ENCODE results near the gene OR52B2.

Gene OR52B2

GRCh38 chr11:6210274-6210955, 40.3 kb upstream of the OR52B2 start:
- no peak for DNase-seq (ENCODE audit: extremely low read depth, insufficient read length)
- no peaks in the 10 kb centered on the region for H3K27me3 ChIP-seq (replicated peaks; ENCODE audit: control insufficient read depth, insufficient read depth, low read length)

DNA sequence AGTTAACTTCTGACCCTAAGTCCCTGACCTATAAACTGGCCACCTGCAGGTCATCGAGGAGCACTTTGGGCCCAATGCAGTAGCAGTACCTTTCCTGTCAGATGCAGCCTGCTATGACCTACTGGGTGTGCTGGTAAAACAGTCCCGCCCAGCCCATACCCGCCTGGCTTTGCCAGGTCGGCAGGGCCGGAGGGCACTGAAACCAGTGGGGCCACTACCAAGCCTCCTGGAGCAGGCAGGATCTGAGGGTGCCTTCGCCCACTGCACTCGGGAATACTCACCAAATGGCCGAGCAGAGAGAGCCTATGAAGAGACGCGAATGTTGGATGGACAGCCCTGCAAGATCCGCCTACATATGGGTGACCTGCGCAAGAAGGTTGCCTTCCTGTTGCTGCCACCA, 39.7 kb upstream of the OR52B2 start:
- DNase-seq (ENCODE audit: extremely low read depth, insufficient read length), result no peak
- TF ChIP-seq, protein P1, sequence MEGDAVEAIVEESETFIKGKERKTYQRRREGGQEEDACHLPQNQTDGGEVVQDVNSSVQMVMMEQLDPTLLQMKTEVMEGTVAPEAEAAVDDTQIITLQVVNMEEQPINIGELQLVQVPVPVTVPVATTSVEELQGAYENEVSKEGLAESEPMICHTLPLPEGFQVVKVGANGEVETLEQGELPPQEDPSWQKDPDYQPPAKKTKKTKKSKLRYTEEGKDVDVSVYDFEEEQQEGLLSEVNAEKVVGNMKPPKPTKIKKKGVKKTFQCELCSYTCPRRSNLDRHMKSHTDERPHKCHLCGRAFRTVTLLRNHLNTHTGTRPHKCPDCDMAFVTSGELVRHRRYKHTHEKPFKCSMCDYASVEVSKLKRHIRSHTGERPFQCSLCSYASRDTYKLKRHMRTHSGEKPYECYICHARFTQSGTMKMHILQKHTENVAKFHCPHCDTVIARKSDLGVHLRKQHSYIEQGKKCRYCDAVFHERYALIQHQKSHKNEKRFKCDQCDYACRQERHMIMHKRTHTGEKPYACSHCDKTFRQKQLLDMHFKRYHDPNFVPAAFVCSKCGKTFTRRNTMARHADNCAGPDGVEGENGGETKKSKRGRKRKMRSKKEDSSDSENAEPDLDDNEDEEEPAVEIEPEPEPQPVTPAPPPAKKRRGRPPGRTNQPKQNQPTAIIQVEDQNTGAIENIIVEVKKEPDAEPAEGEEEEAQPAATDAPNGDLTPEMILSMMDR (IDR thresholded peaks at IDR 0.05; ENCODE audit: insufficient read depth, low read length, poor library complexity, severe bottlenecking), result no peak
- Histone ChIP-seq H3K27me3 (replicated peaks; ENCODE audit: control insufficient read depth, insufficient read depth, low read length) (no peaks in the 10 kb centered on the region), H3K4me3 (replicated peaks; ENCODE audit: low read depth, low read length) (no peak overlapping the region), H3K36me3 (ENCODE audit: control insufficient read depth, insufficient read depth, low read length) (peaks cover 11% of the 10 kb centered on the region)

More at GRCh38 chr11:6210274-6210955, 40.3 kb upstream of the OR52B2 start:
- TF ChIP-seq, protein P1 (IDR thresholded peaks at IDR 0.05; ENCODE audit: insufficient read depth, low read length, poor library complexity, severe bottlenecking), result no peak
- Histone ChIP-seq H3K4me3 (replicated peaks; ENCODE audit: low read depth, low read length) (no peak overlapping the region), H3K36me3 (ENCODE audit: control insufficient read depth, insufficient read depth, low read length) (peaks cover 11% of the 10 kb centered on the region)

- H3K36me3 ChIP-seq (ENCODE audit: control insufficient read depth, insufficient read depth, low read length), result peaks cover 9% of the 10 kb centered on the region
- H3K4me3 ChIP-seq (replicated peaks; ENCODE audit: low read depth, low read length), result no peak overlapping the region
- H3K27me3 ChIP-seq (replicated peaks; ENCODE audit: control insufficient read depth, insufficient read depth, low read length), result no peaks in the 10 kb centered on the region
- TF ChIP-seq, protein P1 (IDR thresholded peaks at IDR 0.05; ENCODE audit: insufficient read depth, low read length, poor library complexity, severe bottlenecking), result no peak
- no peak for DNase-seq (ENCODE audit: extremely low read depth, insufficient read length)
These were observed 36.5 kb upstream of the OR52B2 start for GRCh38 chr11:6206456-6207180.

DNA sequence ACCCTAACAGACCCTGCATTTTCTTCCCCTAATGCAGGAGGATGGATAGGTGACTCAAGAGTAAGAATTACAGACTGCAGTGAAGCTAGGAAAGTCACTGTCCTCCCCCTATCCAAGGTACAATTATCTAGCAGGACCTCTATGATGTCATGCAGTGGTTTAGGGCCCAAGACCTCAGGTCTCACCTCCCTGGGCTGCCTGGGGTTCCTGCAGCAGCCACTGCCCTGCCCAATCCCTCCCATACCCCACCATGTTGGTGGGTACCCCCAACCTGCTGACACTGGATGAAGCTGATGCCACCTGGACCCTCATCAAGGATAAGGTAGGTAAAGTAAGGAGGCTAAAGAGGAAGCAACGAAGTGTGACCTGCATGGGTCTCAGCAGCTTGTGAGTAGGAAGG, 35.2 kb upstream of the OR52B2 start, which contains the start of gene C11orf42:
C11orf42 (plus strand) TSS at position 192 of the 400 bp plus-strand sequence; CDS start at position 251, 59 bp downstream.
- H3K36me3 ChIP-seq (ENCODE audit: control insufficient read depth, insufficient read depth, low read length), result peaks cover 9% of the 10 kb centered on the region
- H3K4me3 ChIP-seq (replicated peaks; ENCODE audit: low read depth, low read length), result no peak within 1 kb of the TSS
- DNase-seq (ENCODE audit: extremely low read depth, insufficient read length), result no peak
- TF ChIP-seq, protein P1 (IDR thresholded peaks at IDR 0.05; ENCODE audit: insufficient read depth, low read length, poor library complexity, severe bottlenecking), result no peak
- no peaks in the 10 kb centered on the region for H3K27me3 ChIP-seq (replicated peaks; ENCODE audit: control insufficient read depth, insufficient read depth, low read length)

DNA sequence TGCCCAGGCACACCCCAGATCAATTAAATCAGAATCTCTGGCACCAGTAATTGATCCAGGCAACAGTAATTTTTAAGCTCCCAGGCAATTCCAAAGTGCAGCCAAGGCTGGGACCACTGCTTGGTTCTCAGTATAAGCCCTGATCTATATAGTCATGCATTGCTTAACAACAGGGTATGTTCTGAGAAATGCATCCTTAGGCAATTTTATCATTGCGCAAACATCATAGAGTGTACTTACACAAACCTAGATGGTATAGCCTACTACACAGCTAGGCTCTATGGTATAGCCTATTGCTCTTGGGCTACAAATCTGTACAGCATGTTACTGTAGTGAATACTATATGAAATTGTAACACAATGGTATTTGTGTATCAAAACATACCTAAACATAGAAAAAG, 34.6 kb upstream of the OR52B2 start:
- DNase-seq (ENCODE audit: extremely low read depth, insufficient read length), result no peak
- Histone ChIP-seq H3K27me3 (replicated peaks; ENCODE audit: control insufficient read depth, insufficient read depth, low read length) (no peaks in the 10 kb centered on the region), H3K4me3 (replicated peaks; ENCODE audit: low read depth, low read length) (no peak overlapping the region), H3K36me3 (ENCODE audit: control insufficient read depth, insufficient read depth, low read length) (peaks cover 4% of the 10 kb centered on the region; the same call in 1 of the 2 replicates)
- TF ChIP-seq, protein P1 (IDR thresholded peaks at IDR 0.05; ENCODE audit: insufficient read depth, low read length, poor library complexity, severe bottlenecking), result no peak

All from GM06990 (cell line).